H1 (cell line): ENCODE results near the gene AP3S1. TPM values are rescaled to one million over a fixed set of nuclear protein-coding genes. Genes with fewer than 3 reads are reported as not detected.

ENCODE experiments used
- HDAC2 ChIP-seq, 2 experiments: fragments of 300-600 bp in 1 of 2; sonication (generic) in 1 of 2; IDR thresholded peaks; 2 replicates each; pipeline ENCODE4 v1.6.1; 2011 to 2012; ENCODE audit warnings: low read depth in 2 of 2, low read length in 2 of 2, mild to moderate bottlenecking in 2 of 2, moderate library complexity in 2 of 2, borderline replicate concordance in 1 of 2, inconsistent platforms in 1 of 2
- KDM4A ChIP-seq: IDR thresholded peaks from one replicate; pipeline ENCODE4 v1.7.1; 2012; ENCODE audit warnings: low read depth, mild to moderate bottlenecking, moderate library complexity, low read length, inconsistent platforms; ENCODE audit not compliant: severe bottlenecking
- SUZ12 ChIP-seq: fragments of 200-600 bp; sonication (generic); IDR thresholded peaks from 2 replicates; pipeline ENCODE4 v1.6.1; 2012; ENCODE audit warnings: mild to moderate bottlenecking, inconsistent platforms, low read length, moderate library complexity, mixed read lengths
- TCF12 ChIP-seq: IDR thresholded peaks from 2 replicates; pipeline ENCODE4 v1.6.1; 2011; ENCODE audit warnings: low read depth, mild to moderate bottlenecking, low read length
- polyA plus RNA-seq, 7 experiments: library from polyadenylated mRNA; depleted of rRNA in 3 of 7; stranded (reverse) in 5 of 7; unstranded in 2 of 7; fragments of >200 nt in 5 of 7; fragments of 200-250 nt in 2 of 7; gene quantifications; 1 replicate in 5 of 7; 2 replicates in 1 of 7; 4 replicates in 1 of 7; pipeline versions ENCODE4 v1.2.1 to v1.2.3, GENCODE V29; 2011 to 2013; ENCODE audit warnings: missing spikeins in 2 of 7, mixed read lengths in 2 of 7
- total RNA-seq: library from RNA; stranded (reverse); fragmentation: NEBNext Ultra II Directional; extraction: Animal tissue kit (Norgen Biotek cat#: 25700); gene quantifications from 2 replicates; pipeline ENCODE4 v1.2.1, GENCODE V29; 2021
- TF ChIP-seq, protein P1 (sequence below): IDR thresholded peaks from 2 replicates; pipeline ENCODE4 v1.6.1; 2011; ENCODE audit warnings: low read length, improper control_type of control experiment

The AP3S1 gene
- total and polyA plus RNA-seq, 2 of the 8 experiments (the other 6 are each of a cell fraction or from before 2014, with no cell fraction given), result 26.6 to 72.7 TPM

DNA sequence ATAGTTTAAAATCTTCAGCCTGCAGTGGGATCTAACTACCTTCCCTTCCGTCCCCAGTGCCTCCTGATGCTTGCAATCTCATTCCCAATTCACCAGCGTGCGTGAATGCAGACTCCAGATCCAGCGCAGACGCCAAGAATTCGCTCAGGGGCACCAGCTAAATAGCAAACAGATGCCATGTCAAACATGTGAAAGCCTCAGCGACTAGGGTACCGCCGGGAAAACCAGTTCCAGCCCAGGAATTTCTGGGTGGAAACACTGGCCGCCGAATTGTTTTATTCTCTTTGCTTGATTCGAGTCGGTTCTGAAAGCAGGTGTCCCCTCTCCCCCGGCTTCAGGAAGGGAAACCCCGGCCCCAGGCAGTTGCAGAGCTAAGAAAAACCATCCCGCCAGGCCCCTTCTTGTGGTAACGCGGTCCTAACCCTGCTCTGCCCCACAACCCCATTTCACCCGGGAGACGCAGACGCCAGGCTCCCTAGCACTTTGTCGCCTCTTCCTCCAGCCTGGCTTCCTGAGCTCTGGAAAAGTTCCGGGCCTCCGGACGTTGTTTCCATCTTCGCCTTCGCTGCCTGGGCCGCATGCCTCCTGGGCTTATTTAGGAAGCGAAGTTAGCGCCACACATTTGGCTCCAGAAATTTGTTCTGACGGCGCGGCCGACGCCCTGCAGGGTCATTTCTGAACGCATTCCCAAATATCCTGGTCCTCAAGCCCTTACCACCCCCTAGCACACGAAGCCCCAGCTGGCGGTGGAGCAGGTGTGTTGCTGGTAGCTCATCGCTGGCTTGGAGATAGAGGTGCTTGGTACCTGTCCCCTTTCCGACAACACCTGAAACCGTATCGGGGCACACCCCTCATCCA, 119.9 kb downstream of the AP3S1 start (continued):
- peak; percentile 37 for TF ChIP-seq SUZ12
- TF ChIP-seq, protein P1, sequence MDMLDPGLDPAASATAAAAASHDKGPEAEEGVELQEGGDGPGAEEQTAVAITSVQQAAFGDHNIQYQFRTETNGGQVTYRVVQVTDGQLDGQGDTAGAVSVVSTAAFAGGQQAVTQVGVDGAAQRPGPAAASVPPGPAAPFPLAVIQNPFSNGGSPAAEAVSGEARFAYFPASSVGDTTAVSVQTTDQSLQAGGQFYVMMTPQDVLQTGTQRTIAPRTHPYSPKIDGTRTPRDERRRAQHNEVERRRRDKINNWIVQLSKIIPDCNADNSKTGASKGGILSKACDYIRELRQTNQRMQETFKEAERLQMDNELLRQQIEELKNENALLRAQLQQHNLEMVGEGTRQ, result no peak
- TF ChIP-seq KDM4A, result peak; percentile 37
- TF ChIP-seq TCF12, result no peak
- no peak for TF ChIP-seq HDAC2 (IDR thresholded peaks at IDR 0.05; ENCODE audit: borderline replicate concordance in 1 of 2, low read depth in 2 of 2, low read length in 2 of 2)
